Keratinocyte (primary cell): ENCODE measurements around the gene MBNL3. TPM values are rescaled to one million over a fixed set of nuclear protein-coding genes. Genes with fewer than 3 reads are reported as not detected.

ENCODE experiments used
- DNase-seq: peaks from one replicate; pipeline ENCODE4 v3.0.0-alpha.2; 2011; ENCODE audit warnings: low read depth, missing footprints, low spot score
- FAIRE-seq: peaks from 2 replicates; lab custom pipeline; 2011; peaks lifted over from hg19 to GRCh38; lab: Jason Lieb, UNC
- H2AFZ ChIP-seq: 2 replicates; pipeline ENCODE4 v1.6.0; 2012; ENCODE audit warnings: low read length, control low read depth, inconsistent platforms; ENCODE audit not compliant: control insufficient read depth
- H3K27ac ChIP-seq: 2 replicates; pipeline ENCODE4 v1.5.1; 2011; ENCODE audit warnings: low read length; ENCODE audit not compliant: control insufficient read depth, insufficient read depth
- H3K27me3 ChIP-seq: 3 replicates; pipeline ENCODE4 v1.6.0; 2011; ENCODE audit warnings: low read length; ENCODE audit not compliant: control insufficient read depth, insufficient read depth; ENCODE audit errors: extremely low read depth
- H3K36me3 ChIP-seq, 2 experiments: 2 replicates in 1 of 2; 3 replicates in 1 of 2; pipeline ENCODE4 v1.5.1; 2011; ENCODE audit warnings: low read length in 2 of 2, mild to moderate bottlenecking in 1 of 2; ENCODE audit not compliant: control insufficient read depth in 2 of 2, insufficient read depth in 2 of 2; ENCODE audit errors: extremely low read depth in 1 of 2
- H3K4me1 ChIP-seq: 3 replicates; pipeline ENCODE4 v1.5.1; 2011; ENCODE audit warnings: low read length; ENCODE audit not compliant: control insufficient read depth, insufficient read depth; ENCODE audit errors: extremely low read depth
- H3K4me2 ChIP-seq: 3 replicates; pipeline ENCODE4 v1.6.0; 2011; ENCODE audit warnings: low read depth, low read length; ENCODE audit not compliant: control insufficient read depth, insufficient read depth; ENCODE audit errors: extremely low read depth
- H3K4me3 ChIP-seq, 3 experiments: fragments of 200-600 bp in 1 of 3; sonication (generic) in 1 of 3; 2 replicates in 2 of 3; 3 replicates in 1 of 3; pipeline ENCODE4 v1.5.1; 2011 to 2016; ENCODE audit warnings: low read length in 3 of 3, mild to moderate bottlenecking in 3 of 3, control low read depth in 2 of 3, inconsistent platforms in 1 of 3, low read depth in 1 of 3, mixed read lengths in 1 of 3, mixed run types in 1 of 3, moderate library complexity in 1 of 3; ENCODE audit not compliant: control insufficient read depth in 2 of 3, insufficient read depth in 2 of 3; ENCODE audit errors: extremely low read depth in 1 of 3
- H3K79me2 ChIP-seq: 2 replicates; pipeline ENCODE4 v1.6.0; 2012; ENCODE audit warnings: low read length; ENCODE audit not compliant: control insufficient read depth, insufficient read depth
- H3K9ac ChIP-seq: 3 replicates; pipeline ENCODE4 v1.6.0; 2011; ENCODE audit warnings: low read length; ENCODE audit not compliant: control insufficient read depth, insufficient read depth; ENCODE audit errors: extremely low read depth
- H3K9me1 ChIP-seq: 3 replicates; pipeline ENCODE4 v1.6.0; 2011; ENCODE audit warnings: low read length; ENCODE audit not compliant: control insufficient read depth, insufficient read depth; ENCODE audit errors: extremely low read depth
- H3K9me3 ChIP-seq: 2 replicates; pipeline ENCODE4 v1.5.1; 2012; ENCODE audit warnings: low read depth, low read length; ENCODE audit not compliant: control insufficient read depth
- H4K20me1 ChIP-seq: 3 replicates; pipeline ENCODE4 v1.6.0; 2011; ENCODE audit warnings: low read length; ENCODE audit not compliant: control insufficient read depth, insufficient read depth; ENCODE audit errors: extremely low read depth
- CTCF ChIP-seq, 3 experiments: IDR thresholded peaks in 1 of 3; conservative IDR thresholded peaks in 1 of 3; optimal IDR thresholded peaks in 1 of 3; 2 replicates in 2 of 3; 3 replicates in 1 of 3; pipeline versions ENCODE3 to v1.5.1; 2011; ENCODE audit warnings: low read length in 3 of 3, mild to moderate bottlenecking in 3 of 3, moderate library complexity in 2 of 3, control low read depth in 1 of 3, inconsistent platforms in 1 of 3; ENCODE audit not compliant: insufficient read depth in 2 of 3; ENCODE audit errors: extremely low read depth in 1 of 3
- EZH2 ChIP-seq: IDR thresholded peaks from one replicate; pipeline ENCODE4 v1.6.1; 2012; ENCODE audit warnings: inconsistent platforms, mild to moderate bottlenecking, low read length, moderate library complexity
- dilution Hi-C: fragments of 300-500 bp; cut with MboI; formaldehyde crosslinking; loops from one replicate; pipeline ENCODE4 v1.7.0; 2020; ENCODE audit warnings: low sequenced_read_pairs; ENCODE audit not compliant: extremely low pct_ligation_motif_present
- polyA plus RNA-seq, 5 experiments: library from polyadenylated mRNA; depleted of rRNA in 3 of 5; stranded (reverse) in 3 of 5; stranded (forward) in 1 of 5; unstranded in 1 of 5; fragments of >200 nt; gene quantifications; 1 replicate in 1 of 5; 2 replicates in 3 of 5; 3 replicates in 1 of 5; pipeline versions ENCODE4 v1.2.1 to v1.2.3, GENCODE V29; 2011 to 2012; ENCODE audit warnings: missing spikeins in 2 of 5, low read depth in 1 of 5, low replicate concordance in 1 of 5

Gene MBNL3
- polyA plus RNA-seq, 1 donor (not counting 4 experiments of a cell fraction or from before 2014, with no cell fraction given) = 6.9 TPM

- no peak for FAIRE-seq
Measured at GRCh38 chrX:132470179-132470578, 18.7 kb downstream of the MBNL3 start.

GRCh38 chrX:132468454-132468853, 20.4 kb downstream of the MBNL3 start:
- Histone ChIP-seq H3K9me3 (no peaks in the 10 kb centered on the region), H3K4me2 (no peak overlapping the region), H3K9ac (no peak overlapping the region), H3K36me3 (no peaks in the 10 kb centered on the region), H3K27me3 (no peaks in the 10 kb centered on the region), H2AFZ (no peak overlapping the region), H3K79me2 (no peaks in the 10 kb centered on the region), H4K20me1 (no peaks in the 10 kb centered on the region), H3K4me3 (no peak overlapping the region), H3K9me1 (no peaks in the 10 kb centered on the region), H3K27ac (no peak overlapping the region), H3K4me1 (no peaks in the 10 kb centered on the region)
- DNase-seq = no peak
- TF ChIP-seq CTCF (optimal IDR thresholded peaks at IDR 0.05 in 1 of 3, IDR thresholded peaks at IDR 0.05 in 1 of 3, conservative IDR thresholded peaks at IDR 0.05 in 1 of 3; ENCODE audit: extremely low read depth in 1 of 3, insufficient read depth in 2 of 3, low read length in 3 of 3) = no peak
- no peak for TF ChIP-seq EZH2
- no peak for FAIRE-seq
- dilution Hi-C loops = no loop called here

More at GRCh38 chrX:132470179-132470578, 18.7 kb downstream of the MBNL3 start:
- Histone ChIP-seq H3K4me3 (no peak overlapping the region), H2AFZ (no peak overlapping the region), H3K4me1 (no peaks in the 10 kb centered on the region), H4K20me1 (no peaks in the 10 kb centered on the region), H3K36me3 (no peaks in the 10 kb centered on the region), H3K27ac (no peak overlapping the region), H3K27me3 (no peaks in the 10 kb centered on the region), H3K79me2 (no peaks in the 10 kb centered on the region), H3K9me1 (no peaks in the 10 kb centered on the region), H3K9me3 (no peaks in the 10 kb centered on the region), H3K9ac (no peak overlapping the region), H3K4me2 (no peak overlapping the region)
- no peak for DNase-seq
- TF ChIP-seq EZH2 (no peak), CTCF (optimal IDR thresholded peaks at IDR 0.05 in 1 of 3, IDR thresholded peaks at IDR 0.05 in 1 of 3, conservative IDR thresholded peaks at IDR 0.05 in 1 of 3; ENCODE audit: extremely low read depth in 1 of 3, insufficient read depth in 2 of 3, low read length in 3 of 3) (no peak)
- dilution Hi-C loops = no loop called here
